ENCODE measurements around the gene CFL1.

GRCh38 chr11:65885231-65885630, 27.3 kb upstream of the CFL1 start:
- TF ChIP-seq CTCF (IDR thresholded peaks at IDR 0.05; ENCODE audit: low read depth, low read length, poor library complexity, severe bottlenecking) = no peak
- TF ChIP-seq EZH2phosphoT487 (IDR thresholded peaks at IDR 0.05; ENCODE audit: borderline replicate concordance, low read length) = no peak
